PC-3 (cell line): ENCODE measurements around the gene RIN2.

ENCODE experiments used
- CTCF ChIP-seq: fragments of 300-600 bp; sonication (generic); conservative IDR thresholded peaks from 2 replicates; pipeline ENCODE4 v1.5.1; 2017; ENCODE audit warnings: antibody characterized with exemption, low read depth, mild to moderate bottlenecking, low read length
- EZH2 ChIP-seq: fragments of 300-600 bp; sonication (generic); IDR thresholded peaks from one replicate; pipeline ENCODE4 v1.6.1; 2017; ENCODE audit warnings: antibody characterized with exemption, mild to moderate bottlenecking, low read length; ENCODE audit not compliant: unreplicated experiment
- EZH2phosphoT487 ChIP-seq: fragments of 300-600 bp; sonication (generic); IDR thresholded peaks from 2 replicates; pipeline ENCODE4 v1.6.1; 2018; ENCODE audit warnings: mild to moderate bottlenecking, antibody characterized with exemption, low read length, borderline replicate concordance

GRCh38 chr20:19764207-19764606, 6.1 kb downstream of the RIN2 start:
- no peak for TF ChIP-seq CTCF
- no peak for TF ChIP-seq EZH2phosphoT487
- TF ChIP-seq EZH2: no peak
